ENCODE results near the gene HEATR1. TPM values are rescaled to one million over a fixed set of nuclear protein-coding genes. Genes with fewer than 3 reads are reported as not detected.

HEATR1 gene
- 7.4 TPM for polyA plus RNA-seq

GRCh38 chr1:236603991-236604904 lies at the start of gene HEATR1:
Gene HEATR1, minus strand, starts transcription at chr1:236604516. Its CDS starts 421 bp downstream, at chr1:236604095.
- Mint-ChIP-seq H3K36me3 (peaks cover 2% of the 10 kb centered on the region), H3K4me1 (peaks cover 10 to 29% (median 19%) of the 10 kb centered on the region in 3 donors), H3K27me3 (peaks cover 1% of the 10 kb centered on the region), H3K27ac (peak within 1 kb of the TSS; percentile 87 to 96 (median 96)), H3K4me3 (peak within 1 kb of the TSS; percentile 95 to 99 (median 98)), H3K9me3 (no peaks in the 10 kb centered on the region)

GRCh38 chr1:236645016-236645680 lies 40.8 kb upstream of the HEATR1 start:
- Mint-ChIP-seq H3K27me3 (no peaks in the 10 kb centered on the region), H3K9me3 (no peaks in the 10 kb centered on the region), H3K4me1 (no peaks in the 10 kb centered on the region), H3K36me3 (no peaks in the 10 kb centered on the region), H3K27ac (no peak overlapping the region), H3K4me3 (no peak overlapping the region)

GRCh38 chr1:236642763-236643162 lies 38.4 kb upstream of the HEATR1 start:
- H3K4me3 Mint-ChIP-seq: no peak overlapping the region
- H3K27me3 Mint-ChIP-seq: no peaks in the 10 kb centered on the region
- no peaks in the 10 kb centered on the region for H3K4me1 Mint-ChIP-seq
- no peaks in the 10 kb centered on the region for H3K9me3 Mint-ChIP-seq
- no peaks in the 10 kb centered on the region for H3K36me3 Mint-ChIP-seq
- H3K27ac Mint-ChIP-seq: no peak overlapping the region

GRCh38 chr1:236639686-236640085 lies 35.4 kb upstream of the HEATR1 start:
- Mint-ChIP-seq H3K4me1 (no peaks in the 10 kb centered on the region), H3K9me3 (no peaks in the 10 kb centered on the region), H3K36me3 (no peaks in the 10 kb centered on the region), H3K27ac (peak overlapping the region in 1 of 3 donors; percentile 34), H3K27me3 (no peaks in the 10 kb centered on the region), H3K4me3 (no peak overlapping the region)

GRCh38 chr1:236638945-236639344 lies 34.6 kb upstream of the HEATR1 start:
- Mint-ChIP-seq H3K36me3 (no peaks in the 10 kb centered on the region), H3K4me1 (no peaks in the 10 kb centered on the region), H3K27ac (peak overlapping the region in 1 of 3 donors; percentile 11), H3K27me3 (no peaks in the 10 kb centered on the region), H3K4me3 (no peak overlapping the region), H3K9me3 (peaks cover 0 to 1% (median 0%) of the 10 kb centered on the region in 3 donors)

- H3K27ac Mint-ChIP-seq: no peak overlapping the region
- peaks cover 0 to 7% (median 4%) of the 10 kb centered on the region in 3 donors for H3K9me3 Mint-ChIP-seq
- no peak overlapping the region for H3K4me3 Mint-ChIP-seq
These were observed 31.7 kb upstream of the HEATR1 start for GRCh38 chr1:236636017-236636416.

GRCh38 chr1:236627727-236628408 lies 23.6 kb upstream of the HEATR1 start:
- H3K27me3 Mint-ChIP-seq: peaks cover 8% of the 10 kb centered on the region
- no peak overlapping the region for H3K27ac Mint-ChIP-seq

More at GRCh38 chr1:236636017-236636416, 31.7 kb upstream of the HEATR1 start:
- Mint-ChIP-seq H3K4me1 (no peaks in the 10 kb centered on the region), H3K27me3 (no peaks in the 10 kb centered on the region), H3K36me3 (no peaks in the 10 kb centered on the region)

GRCh38 chr1:236623371-236624166 lies 19.3 kb upstream of the HEATR1 start:
- peaks cover 11% of the 10 kb centered on the region for H3K27me3 Mint-ChIP-seq
- peaks cover 2% of the 10 kb centered on the region for H3K36me3 Mint-ChIP-seq
- H3K9me3 Mint-ChIP-seq: peaks cover 0 to 16% (median 14%) of the 10 kb centered on the region in 3 donors
- no peaks in the 10 kb centered on the region for H3K4me1 Mint-ChIP-seq
- no peak overlapping the region for H3K27ac Mint-ChIP-seq
- H3K4me3 Mint-ChIP-seq: no peak overlapping the region

More at GRCh38 chr1:236627727-236628408, 23.6 kb upstream of the HEATR1 start:
- H3K36me3 Mint-ChIP-seq: peaks cover 2% of the 10 kb centered on the region
- H3K4me3 Mint-ChIP-seq: no peak overlapping the region
- H3K9me3 Mint-ChIP-seq: peaks cover 0 to 11% (median 6%) of the 10 kb centered on the region in 3 donors
- no peaks in the 10 kb centered on the region for H3K4me1 Mint-ChIP-seq

GRCh38 chr1:236622407-236622806 lies 18.1 kb upstream of the HEATR1 start:
- no peak overlapping the region for H3K4me3 Mint-ChIP-seq

GRCh38 chr1:236619398-236619797 lies 15.1 kb upstream of the HEATR1 start:
- peaks cover 0 to 14% (median 14%) of the 10 kb centered on the region in 3 donors for H3K9me3 Mint-ChIP-seq
- H3K36me3 Mint-ChIP-seq: no peaks in the 10 kb centered on the region
- H3K27ac Mint-ChIP-seq: no peak overlapping the region
- H3K4me1 Mint-ChIP-seq: no peaks in the 10 kb centered on the region
- H3K27me3 Mint-ChIP-seq: peaks cover 10% of the 10 kb centered on the region
- H3K4me3 Mint-ChIP-seq: no peak overlapping the region

More at GRCh38 chr1:236622407-236622806, 18.1 kb upstream of the HEATR1 start:
- Mint-ChIP-seq H3K27me3 (peaks cover 10% of the 10 kb centered on the region), H3K36me3 (peaks cover 2% of the 10 kb centered on the region), H3K9me3 (peaks cover 0 to 16% (median 14%) of the 10 kb centered on the region in 3 donors), H3K4me1 (no peaks in the 10 kb centered on the region), H3K27ac (no peak overlapping the region)

- H3K27me3 Mint-ChIP-seq: peaks cover 10% of the 10 kb centered on the region
- H3K9me3 Mint-ChIP-seq: peaks cover 0 to 12% (median 11%) of the 10 kb centered on the region in 3 donors
- no peak overlapping the region for H3K4me3 Mint-ChIP-seq
- H3K4me1 Mint-ChIP-seq: no peaks in the 10 kb centered on the region
- H3K27ac Mint-ChIP-seq: no peak overlapping the region
- H3K36me3 Mint-ChIP-seq: no peaks in the 10 kb centered on the region
These were observed 14.2 kb upstream of the HEATR1 start for GRCh38 chr1:236618507-236618906.

- no peaks in the 10 kb centered on the region for H3K36me3 Mint-ChIP-seq
- no peak overlapping the region for H3K4me3 Mint-ChIP-seq
- H3K27ac Mint-ChIP-seq: no peak overlapping the region
- H3K4me1 Mint-ChIP-seq: no peaks in the 10 kb centered on the region
- H3K27me3 Mint-ChIP-seq: peaks cover 17% of the 10 kb centered on the region
- peaks cover 0 to 5% (median 4%) of the 10 kb centered on the region in 3 donors for H3K9me3 Mint-ChIP-seq
These were observed 11.3 kb upstream of the HEATR1 start for GRCh38 chr1:236615399-236616148.

- H3K4me1 Mint-ChIP-seq: no peaks in the 10 kb centered on the region
- no peaks in the 10 kb centered on the region for H3K36me3 Mint-ChIP-seq
- H3K4me3 Mint-ChIP-seq: no peak overlapping the region
- H3K27me3 Mint-ChIP-seq: peaks cover 16% of the 10 kb centered on the region
- no peak overlapping the region for H3K27ac Mint-ChIP-seq
- peaks cover 0 to 5% (median 4%) of the 10 kb centered on the region in 3 donors for H3K9me3 Mint-ChIP-seq
These were observed 8.0 kb upstream of the HEATR1 start for GRCh38 chr1:236612349-236612748.

Data from IgD-negative memory B cell (primary cell).